Measurements from ENCODE around the gene GDPD1. TPM values are rescaled to one million over a fixed set of nuclear protein-coding genes. Genes with fewer than 3 reads are reported as not detected.
"Not testable (repeated sequence)": the region's sequence is repeated elsewhere in the genome, so short reads cannot be mapped to it uniquely, and the experiment has no call there.

Gene GDPD1
- total RNA-seq, 1 donor from 2014 or later: 1.2 TPM

DNA sequence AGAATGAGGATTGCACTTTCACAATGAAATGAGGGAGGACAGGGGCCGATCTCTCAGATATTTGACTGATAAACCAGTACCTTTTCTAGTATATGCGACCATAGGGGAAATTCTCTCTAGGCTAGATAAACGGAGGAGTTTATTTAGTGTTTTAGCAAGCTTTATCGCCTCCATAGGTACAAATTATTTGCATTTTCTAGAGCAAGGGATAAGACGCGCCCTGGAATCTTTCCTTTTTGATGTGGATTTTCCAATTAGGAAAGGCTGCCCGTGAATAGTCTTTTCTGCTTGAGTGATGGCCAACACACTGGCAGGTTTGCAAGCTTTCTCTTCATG, 351 bp upstream of the GDPD1 start:
- intact Hi-C loops (cut with micrococcal nuclease): loop anchor here (1.0 to 10.0 kb wide), 8 partner anchors 10 to 1175 kb away; partner anchors contain the start of genes PRR11, SKA2, SMG8 and TRIM37
- DNase-seq: no peak
- H3K4me3 Mint-ChIP-seq: peak overlapping the region; percentile 94
- ChIA-PET CTCF (interaction anchor here (0.9 kb wide), 1 partner anchor 26 kb away, joined by 3 read pairs; no protein-coding TSS in a partner anchor), POLR2A (interaction anchor here (1.3 to 2.2 kb wide), 2 partner anchors 10 to 588 kb away, joined by 8 to 27 read pairs; partner anchors contain the start of gene SMG8)
- peaks cover 13% of the 10 kb centered on the region for H3K4me1 Mint-ChIP-seq
- no peak for ATAC-seq (ENCODE audit: low read depth)
- TF ChIP-seq, protein P1, sequence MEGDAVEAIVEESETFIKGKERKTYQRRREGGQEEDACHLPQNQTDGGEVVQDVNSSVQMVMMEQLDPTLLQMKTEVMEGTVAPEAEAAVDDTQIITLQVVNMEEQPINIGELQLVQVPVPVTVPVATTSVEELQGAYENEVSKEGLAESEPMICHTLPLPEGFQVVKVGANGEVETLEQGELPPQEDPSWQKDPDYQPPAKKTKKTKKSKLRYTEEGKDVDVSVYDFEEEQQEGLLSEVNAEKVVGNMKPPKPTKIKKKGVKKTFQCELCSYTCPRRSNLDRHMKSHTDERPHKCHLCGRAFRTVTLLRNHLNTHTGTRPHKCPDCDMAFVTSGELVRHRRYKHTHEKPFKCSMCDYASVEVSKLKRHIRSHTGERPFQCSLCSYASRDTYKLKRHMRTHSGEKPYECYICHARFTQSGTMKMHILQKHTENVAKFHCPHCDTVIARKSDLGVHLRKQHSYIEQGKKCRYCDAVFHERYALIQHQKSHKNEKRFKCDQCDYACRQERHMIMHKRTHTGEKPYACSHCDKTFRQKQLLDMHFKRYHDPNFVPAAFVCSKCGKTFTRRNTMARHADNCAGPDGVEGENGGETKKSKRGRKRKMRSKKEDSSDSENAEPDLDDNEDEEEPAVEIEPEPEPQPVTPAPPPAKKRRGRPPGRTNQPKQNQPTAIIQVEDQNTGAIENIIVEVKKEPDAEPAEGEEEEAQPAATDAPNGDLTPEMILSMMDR (IDR thresholded peaks at IDR 0.05): no peak
- H3K27ac Mint-ChIP-seq: peak overlapping the region; percentile 85
- no peaks in the 10 kb centered on the region for H3K9me3 Mint-ChIP-seq
- no peaks in the 10 kb centered on the region for H3K27me3 Mint-ChIP-seq
- peaks cover 6% of the 10 kb centered on the region for H3K36me3 Mint-ChIP-seq (ENCODE audit: low read depth)

DNA sequence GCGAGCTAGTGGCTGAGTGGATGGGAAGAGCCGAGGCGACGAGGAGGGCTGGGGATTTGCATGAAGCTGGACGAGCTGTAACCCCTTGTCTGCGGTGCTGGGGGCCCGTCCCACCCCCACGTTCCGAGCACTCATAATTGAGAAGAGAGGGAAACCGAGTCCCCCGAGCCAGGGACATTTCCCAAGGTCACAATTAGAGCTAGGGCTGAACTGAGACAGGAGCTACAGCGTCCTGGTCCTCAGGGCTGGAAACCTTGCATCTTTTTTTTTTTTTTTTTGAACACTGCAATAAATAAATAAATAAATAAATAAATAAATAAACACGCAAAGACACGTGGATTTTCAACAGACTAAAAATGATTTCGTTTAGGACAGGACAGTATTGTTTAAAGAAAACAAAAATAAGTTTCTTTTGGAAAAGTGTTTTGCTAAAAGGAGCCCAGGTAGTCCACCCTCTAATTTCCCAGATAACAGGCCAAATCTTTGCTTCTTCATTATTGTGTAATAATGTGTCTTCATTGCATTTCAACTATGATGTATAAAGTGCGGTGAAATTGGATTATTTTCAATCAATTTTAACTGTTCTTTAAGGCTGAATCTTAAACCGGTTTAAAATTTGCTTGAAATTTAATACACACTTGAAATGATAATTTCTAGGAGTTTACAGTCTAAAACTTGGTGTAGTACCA, 992 bp downstream of the GDPD1 start:
- ChIA-PET POLR2A (interaction anchor here (0.7 to 2.2 kb wide), 3 partner anchors 11 to 430 kb away, joined by 3 to 27 read pairs (median 9); partner anchors contain the start of gene SMG8), CTCF (interaction anchor here (0.6 kb wide), 1 partner anchor 9 kb away, joined by 4 read pairs; no protein-coding TSS in a partner anchor)
- Mint-ChIP-seq H3K4me3 (peak overlapping the region; percentile 94), H3K4me1 (peaks cover 13% of the 10 kb centered on the region), H3K36me3 (ENCODE audit: low read depth) (peaks cover 6% of the 10 kb centered on the region), H3K27me3 (no peaks in the 10 kb centered on the region), H3K27ac (peak overlapping the region; percentile 85), H3K9me3 (no peaks in the 10 kb centered on the region)
- DNase-seq: peak; percentile 25
- no peak for ATAC-seq (ENCODE audit: low read depth)
- intact Hi-C loops (cut with micrococcal nuclease): loop anchor here (2.0 to 10.0 kb wide), 6 partner anchors 55 to 1173 kb away; partner anchors contain the start of genes PRR11, SKA2, TRIM37 and USP32
- TF ChIP-seq, protein P1 (IDR thresholded peaks at IDR 0.05): no peak

DNA sequence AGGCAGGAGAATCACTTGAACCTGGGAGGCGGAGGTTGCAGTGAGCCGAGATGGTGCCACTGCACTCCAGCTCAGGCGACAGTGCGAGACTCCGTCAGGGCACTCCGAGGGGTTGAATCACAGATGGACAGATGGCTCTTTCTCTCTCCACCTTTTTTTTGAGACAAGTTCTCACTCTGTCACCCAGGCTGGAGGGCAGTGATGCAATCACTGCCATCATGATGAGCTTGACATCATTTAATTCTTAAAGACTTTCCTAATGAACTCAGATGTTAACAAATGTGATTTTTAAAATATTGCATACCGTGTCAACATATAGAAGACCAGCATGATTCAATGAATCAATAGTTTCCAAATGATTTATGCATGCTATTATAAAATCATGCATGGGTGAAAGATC, 3.5 kb downstream of the GDPD1 start:
- no peak for DNase-seq
- CTCF ChIA-PET: no interaction called here
- TF ChIP-seq, protein P1 (IDR thresholded peaks at IDR 0.05): no peak
- Mint-ChIP-seq H3K4me3 (no peak overlapping the region), H3K9me3 (no peaks in the 10 kb centered on the region), H3K27me3 (no peaks in the 10 kb centered on the region), H3K36me3 (ENCODE audit: low read depth) (peaks cover 6% of the 10 kb centered on the region), H3K4me1 (peaks cover 13% of the 10 kb centered on the region), H3K27ac (no peak overlapping the region)
- intact Hi-C loops (cut with micrococcal nuclease): loop anchor here (5.0 to 10.0 kb wide), 2 partner anchors 117 to 1171 kb away; partner anchors contain the start of genes TRIM37 and USP32
- POLR2A ChIA-PET: no interaction called here
- no peak for ATAC-seq (ENCODE audit: low read depth)

DNA sequence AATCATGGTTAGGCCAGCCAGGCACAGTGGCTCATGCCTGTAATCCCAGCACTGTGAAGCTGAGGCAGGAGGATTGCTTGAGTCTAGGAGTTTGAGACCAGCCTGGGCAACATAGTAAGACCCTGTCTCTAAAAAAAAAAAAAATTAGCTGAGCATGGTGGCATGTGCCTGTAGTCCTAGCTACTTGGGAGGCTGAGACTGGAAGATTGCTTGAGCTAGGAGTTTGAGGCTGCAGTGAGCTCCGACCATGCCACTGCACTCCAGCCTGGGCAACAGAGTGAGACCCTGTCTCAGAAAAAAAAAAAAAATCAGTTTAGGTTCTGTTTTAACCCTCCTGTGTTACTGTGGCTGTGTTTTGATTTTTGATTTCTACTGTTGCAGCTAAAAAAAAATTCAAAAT, 8.3 kb downstream of the GDPD1 start:
- H3K9me3 Mint-ChIP-seq; H3K27ac Mint-ChIP-seq; H3K27me3 Mint-ChIP-seq; DNase-seq; CTCF ChIA-PET; H3K4me1 Mint-ChIP-seq; ATAC-seq (ENCODE audit: low read depth); H3K36me3 Mint-ChIP-seq (ENCODE audit: low read depth); H3K4me3 Mint-ChIP-seq: not testable (repeated sequence)
- POLR2A ChIA-PET: interaction anchor here (0.6 to 0.7 kb wide), 2 partner anchors 25 to 50 kb away, joined by 3 to 8 read pairs; no protein-coding TSS in a partner anchor
- intact Hi-C loops (cut with micrococcal nuclease): loop anchor here (10.0 kb wide), 1 partner anchor 1166 kb away; the partner anchor contains the start of gene USP32

DNA sequence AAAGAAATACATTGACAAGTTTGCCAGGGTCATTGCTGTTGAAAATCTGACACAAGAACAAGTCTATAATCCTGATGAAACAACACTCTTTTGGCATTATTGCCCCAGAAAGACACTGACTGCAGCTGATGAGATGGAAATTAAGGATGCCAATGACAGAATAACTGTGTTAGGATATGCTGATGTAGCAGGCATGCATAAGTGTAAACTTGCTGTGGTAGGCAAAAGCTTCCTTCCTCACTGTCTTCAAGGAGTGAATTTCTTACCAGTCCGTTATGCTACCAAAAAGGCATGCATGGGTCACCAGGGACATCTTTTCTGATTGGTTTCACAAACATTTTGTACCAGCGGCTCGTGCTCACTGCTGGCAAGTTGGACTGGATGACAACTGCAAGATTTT, 10.5 kb downstream of the GDPD1 start:
- TF ChIP-seq, protein P1 (IDR thresholded peaks at IDR 0.05): no peak
- intact Hi-C loops (cut with micrococcal nuclease): no loop called here
- POLR2A ChIA-PET: interaction anchor here (0.7 kb wide), 1 partner anchor 477 kb away, joined by 9 read pairs; no protein-coding TSS in a partner anchor
- CTCF ChIA-PET: no interaction called here
- ATAC-seq (ENCODE audit: low read depth) (no peak), DNase-seq (no peak)
- Mint-ChIP-seq H3K27me3 (no peaks in the 10 kb centered on the region), H3K36me3 (ENCODE audit: low read depth) (no peaks in the 10 kb centered on the region), H3K9me3 (no peaks in the 10 kb centered on the region), H3K4me3 (no peak overlapping the region), H3K4me1 (no peaks in the 10 kb centered on the region), H3K27ac (no peak overlapping the region)
